Nephron (organoid): ENCODE measurements around the gene GPRIN2.
A peak's percentile ranks its signal among the peaks of the same experiment; 100 is the strongest.

Experiments used
- H3K27ac Mint-ChIP-seq, 3 experiments: 2 replicates each; pipeline ENCODE4 v1.8.0; 2020; ENCODE audit warnings: mixed read lengths in 3 of 3, mild to moderate bottlenecking in 2 of 3, moderate library complexity in 1 of 3
- H3K27me3 Mint-ChIP-seq: 2 replicates; pipeline ENCODE4 v1.8.0; 2021; ENCODE audit warnings: low read depth, mild to moderate bottlenecking, moderate library complexity, mixed read lengths
- H3K36me3 Mint-ChIP-seq: 2 replicates; pipeline ENCODE4 v1.8.0; 2020; ENCODE audit warnings: low read depth, mixed read lengths
- H3K4me1 Mint-ChIP-seq: 2 replicates; pipeline ENCODE4 v1.8.0; 2020; ENCODE audit warnings: mixed read lengths
- H3K4me3 Mint-ChIP-seq, 3 experiments: 2 replicates each; pipeline ENCODE4 v1.8.0; 2020; ENCODE audit warnings: mild to moderate bottlenecking in 3 of 3, mixed read lengths in 3 of 3, moderate library complexity in 2 of 3
- H3K9me3 Mint-ChIP-seq: 2 replicates; pipeline ENCODE4 v1.8.0; 2020; ENCODE audit warnings: mixed read lengths
- CTCF ChIP-seq, 3 experiments: fragments of 200-600 bp; sonication (generic); IDR thresholded peaks; one replicate each; pipeline ENCODE4 v1.5.0; 2021; ENCODE audit warnings: antibody characterized with exemption in 3 of 3; ENCODE audit not compliant: unreplicated experiment in 3 of 3

GPRIN2 gene

GRCh38 chr10:46541735-46542566, 14.5 kb downstream of the GPRIN2 start:
- Mint-ChIP-seq H3K4me1 (peaks cover 9% of the 10 kb centered on the region), H3K27ac (peak overlapping the region in 2 of 3 experiments; percentile 38 to 42), H3K9me3 (no peaks in the 10 kb centered on the region), H3K36me3 (no peaks in the 10 kb centered on the region), H3K27me3 (peaks cover 34% of the 10 kb centered on the region), H3K4me3 (peak overlapping the region; percentile 58 to 76 (median 72))
- TF ChIP-seq CTCF (IDR thresholded peaks at IDR 0.05; ENCODE audit: unreplicated experiment in 3 of 3) = no peak

GRCh38 chr10:46541017-46541661, 15.3 kb downstream of the GPRIN2 start:
- peak overlapping the region; percentile 79 to 84 (median 83) for H3K4me3 Mint-ChIP-seq
- H3K4me1 Mint-ChIP-seq = peaks cover 9% of the 10 kb centered on the region
- H3K9me3 Mint-ChIP-seq = no peaks in the 10 kb centered on the region
- peak; percentile 60 to 72 (median 64) for TF ChIP-seq CTCF (IDR thresholded peaks at IDR 0.05; ENCODE audit: unreplicated experiment in 3 of 3)
- H3K27me3 Mint-ChIP-seq = peaks cover 42% of the 10 kb centered on the region
- no peak overlapping the region for H3K27ac Mint-ChIP-seq
- H3K36me3 Mint-ChIP-seq = no peaks in the 10 kb centered on the region

- Mint-ChIP-seq H3K27ac (peak overlapping the region; percentile 79 to 95 (median 87)), H3K4me3 (peak overlapping the region; percentile 79 to 84 (median 83)), H3K9me3 (no peaks in the 10 kb centered on the region), H3K36me3 (no peaks in the 10 kb centered on the region), H3K27me3 (peaks cover 42% of the 10 kb centered on the region), H3K4me1 (peaks cover 9% of the 10 kb centered on the region)
- TF ChIP-seq CTCF (IDR thresholded peaks at IDR 0.05; ENCODE audit: unreplicated experiment in 3 of 3) = no peak
These were observed 15.9 kb downstream of the GPRIN2 start for GRCh38 chr10:46540412-46541016.

- Mint-ChIP-seq H3K27ac (peak overlapping the region; percentile 79 to 95 (median 87)), H3K4me3 (peak overlapping the region; percentile 79 to 84 (median 83)), H3K9me3 (no peaks in the 10 kb centered on the region), H3K27me3 (peaks cover 42% of the 10 kb centered on the region), H3K36me3 (no peaks in the 10 kb centered on the region), H3K4me1 (peaks cover 9% of the 10 kb centered on the region)
- no peak for TF ChIP-seq CTCF (IDR thresholded peaks at IDR 0.05; ENCODE audit: unreplicated experiment in 3 of 3)
These were observed 16.7 kb downstream of the GPRIN2 start for GRCh38 chr10:46539596-46540411.

GRCh38 chr10:46538717-46539426, 17.6 kb downstream of the GPRIN2 start:
- Mint-ChIP-seq H3K9me3 (no peaks in the 10 kb centered on the region), H3K27ac (peak overlapping the region in 2 of 3 experiments; percentile 3 to 79), H3K4me1 (peaks cover 9% of the 10 kb centered on the region)

More at GRCh38 chr10:46538717-46539426, 17.6 kb downstream of the GPRIN2 start:
- Mint-ChIP-seq H3K36me3 (no peaks in the 10 kb centered on the region), H3K4me3 (peak overlapping the region in 2 of 3 experiments; percentile 13 to 14), H3K27me3 (peaks cover 35% of the 10 kb centered on the region)
- no peak for TF ChIP-seq CTCF (IDR thresholded peaks at IDR 0.05; ENCODE audit: unreplicated experiment in 3 of 3)
